GM08714 (cell line): ENCODE results near the gene LYVE1.

Source experiments
- H3K4me3 ChIP-seq: fragments of 200-500 bp; sonication (Bioruptor generic); 2 replicates; pipeline ENCODE4 v1.5.1; 2014; ENCODE audit warnings: mild to moderate bottlenecking, low read length, inconsistent platforms
- ZNF274 ChIP-seq: IDR thresholded peaks from 2 replicates; pipeline ENCODE4 v1.6.1; 2012; ENCODE audit warnings: mild to moderate bottlenecking, low read depth, low read length

LYVE1 gene, protein sequence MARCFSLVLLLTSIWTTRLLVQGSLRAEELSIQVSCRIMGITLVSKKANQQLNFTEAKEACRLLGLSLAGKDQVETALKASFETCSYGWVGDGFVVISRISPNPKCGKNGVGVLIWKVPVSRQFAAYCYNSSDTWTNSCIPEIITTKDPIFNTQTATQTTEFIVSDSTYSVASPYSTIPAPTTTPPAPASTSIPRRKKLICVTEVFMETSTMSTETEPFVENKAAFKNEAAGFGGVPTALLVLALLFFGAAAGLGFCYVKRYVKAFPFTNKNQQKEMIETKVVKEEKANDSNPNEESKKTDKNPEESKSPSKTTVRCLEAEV

DNA sequence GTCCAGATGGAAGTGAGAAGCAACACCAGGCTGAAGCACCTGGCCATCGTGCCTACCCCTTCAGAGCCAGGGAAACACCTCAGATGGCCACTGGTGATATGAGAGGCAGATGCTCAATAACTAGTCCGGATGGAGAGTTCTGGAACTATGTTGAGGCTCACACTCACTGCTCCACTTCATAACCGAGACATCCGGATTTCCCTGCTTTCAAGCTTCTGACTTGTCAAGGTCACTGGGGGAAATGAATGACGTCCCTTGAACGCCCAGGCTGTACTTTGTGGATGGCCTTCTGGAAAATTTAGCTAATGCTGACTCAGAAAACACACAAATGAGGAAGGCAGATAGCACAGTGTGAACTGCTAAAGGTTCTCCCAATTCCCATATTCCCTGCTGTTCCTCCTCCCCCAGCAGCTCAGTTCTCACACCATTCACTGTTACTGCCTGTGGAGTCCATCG is at the start of gene LYVE1:
Gene LYVE1, minus strand, starts transcription at position 180 of the 456 bp plus-strand sequence. Its CDS starts 133 bp downstream, at position 47.
- no peak for TF ChIP-seq ZNF274
- H3K4me3 ChIP-seq = no peak within 1 kb of the TSS

DNA sequence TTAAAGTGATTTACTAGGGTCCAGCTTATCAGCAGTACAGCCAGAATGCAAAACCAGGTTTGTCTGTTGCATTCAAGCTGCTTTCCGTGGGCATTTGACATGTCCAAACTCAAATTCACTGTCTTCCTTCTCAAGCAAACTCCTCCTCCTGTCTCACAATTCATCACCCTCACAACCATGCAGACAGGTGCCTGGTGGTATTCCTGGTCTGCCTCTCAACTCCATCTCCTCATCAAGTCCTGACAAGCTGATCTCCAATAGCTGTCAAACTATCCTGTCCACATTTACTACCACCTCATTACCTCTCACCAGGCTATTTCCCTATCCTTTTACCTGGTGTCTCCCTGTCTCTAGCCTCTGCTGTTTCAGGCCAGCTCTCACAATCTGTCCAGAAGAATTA is 49.1 kb upstream of the LYVE1 start:
- H3K4me3 ChIP-seq = no peak overlapping the region
- no peak for TF ChIP-seq ZNF274

DNA sequence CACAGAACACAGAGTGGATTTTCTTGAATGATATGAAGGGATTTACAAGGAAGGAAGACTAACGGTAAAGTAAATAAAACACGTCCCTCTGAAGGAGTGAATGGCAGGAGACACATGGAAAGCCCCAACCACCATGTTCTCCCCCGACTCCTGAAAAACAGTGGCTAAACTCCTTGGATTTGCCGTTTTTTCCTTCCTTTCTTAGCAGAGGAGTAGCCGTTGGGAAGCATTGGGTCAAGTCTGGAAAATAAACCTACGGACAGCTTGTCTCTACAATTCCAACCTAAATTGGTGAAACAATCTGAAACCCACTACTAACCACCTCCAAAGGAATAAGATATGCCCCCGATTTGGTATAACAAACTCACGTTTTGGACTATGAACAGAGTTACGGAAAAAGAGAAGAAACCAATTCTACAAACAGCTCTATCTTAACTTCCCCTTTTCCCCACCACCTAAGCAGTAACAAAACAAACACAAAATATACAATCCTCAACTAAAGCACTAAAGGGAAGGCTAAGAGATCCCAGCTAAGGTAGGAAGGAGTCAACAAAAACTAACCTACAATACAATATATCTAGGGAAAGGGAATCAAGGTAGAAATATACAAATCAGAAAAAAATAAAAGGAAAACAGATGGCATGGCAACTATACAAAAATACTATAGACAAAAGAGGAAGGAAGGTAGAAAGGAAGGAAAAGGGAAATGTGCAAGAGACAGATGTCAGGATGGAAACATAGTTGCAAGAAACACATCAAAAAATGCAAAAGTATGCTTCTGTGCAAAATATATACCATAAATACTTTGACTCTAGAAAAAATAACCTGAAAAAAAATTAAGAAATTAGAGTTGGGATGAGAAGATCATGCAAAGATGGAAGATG is 43.8 kb upstream of the LYVE1 start:
- TF ChIP-seq ZNF274 = no peak
- H3K4me3 ChIP-seq = no peak overlapping the region

DNA sequence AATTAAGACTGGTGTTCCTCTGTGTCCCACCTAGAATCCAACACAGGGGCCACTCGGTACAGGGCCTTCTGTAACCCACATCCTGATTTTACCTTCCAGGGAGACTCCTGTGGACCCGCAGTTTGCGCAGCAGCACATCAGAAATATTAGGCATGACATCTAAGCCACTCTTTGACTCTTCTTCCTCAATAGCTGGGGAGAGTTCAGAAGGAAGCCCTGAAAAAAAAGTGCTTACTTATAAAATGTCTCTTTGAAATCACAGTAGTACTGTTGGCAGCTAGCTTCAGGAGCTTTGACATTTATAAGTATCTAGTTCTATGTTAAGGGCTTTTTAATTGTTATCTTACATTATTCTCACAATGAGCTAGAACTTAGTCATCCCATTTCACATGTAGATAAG is 41.2 kb upstream of the LYVE1 start:
- TF ChIP-seq ZNF274 = no peak
- H3K4me3 ChIP-seq = no peak overlapping the region

DNA sequence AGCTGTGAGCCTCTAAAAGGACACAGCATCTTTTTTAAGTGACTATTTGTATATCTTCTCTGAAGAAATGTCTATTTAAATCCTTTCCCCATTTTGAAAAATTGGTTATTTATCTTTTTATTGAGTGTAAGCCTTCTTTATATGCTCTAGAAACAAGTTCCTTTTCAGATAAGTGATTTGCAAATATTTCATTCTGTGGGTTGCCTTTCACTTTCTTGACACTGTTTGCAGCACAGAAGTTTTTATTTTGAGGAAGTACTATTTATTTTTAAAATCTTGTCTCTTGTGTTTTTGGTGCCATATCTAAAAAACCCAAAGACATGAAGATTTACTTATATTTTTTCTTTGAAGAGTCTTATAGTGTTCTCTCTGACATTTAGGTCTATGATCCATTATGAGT is 40.1 kb upstream of the LYVE1 start:
- TF ChIP-seq ZNF274 = no peak
- no peak overlapping the region for H3K4me3 ChIP-seq

DNA sequence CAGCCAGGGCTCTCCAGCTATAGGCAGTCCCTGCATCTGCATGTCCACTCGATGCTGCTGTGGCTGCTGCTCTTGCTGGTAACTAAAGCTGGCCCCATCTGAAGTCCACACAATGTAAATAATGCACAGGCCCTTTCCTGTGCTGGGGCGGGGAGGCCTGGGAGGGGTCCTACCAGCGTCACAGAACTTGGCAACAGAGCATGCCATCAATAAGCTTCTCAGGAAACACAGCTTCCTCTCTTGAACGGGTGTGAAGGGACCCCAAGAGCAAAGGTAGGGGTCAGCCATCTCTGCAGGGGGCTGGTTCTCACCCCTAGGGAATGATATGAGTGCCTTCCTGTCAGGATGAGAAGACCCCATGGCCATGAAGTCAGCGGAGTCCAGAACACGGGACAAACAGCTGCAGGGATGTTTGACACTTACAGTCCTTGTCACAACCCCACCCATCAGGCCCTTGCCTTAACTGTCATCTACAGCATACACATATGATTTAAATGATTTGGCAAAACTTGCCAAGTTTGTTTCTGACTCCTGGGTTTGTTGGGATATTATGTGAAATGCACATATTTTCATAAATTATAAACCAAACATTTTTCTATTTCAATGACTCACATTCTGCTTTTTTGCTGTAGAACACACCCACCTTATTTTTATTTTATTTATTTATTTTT is 39.1 kb upstream of the LYVE1 start:
- no peak for TF ChIP-seq ZNF274
- H3K4me3 ChIP-seq = no peak overlapping the region

DNA sequence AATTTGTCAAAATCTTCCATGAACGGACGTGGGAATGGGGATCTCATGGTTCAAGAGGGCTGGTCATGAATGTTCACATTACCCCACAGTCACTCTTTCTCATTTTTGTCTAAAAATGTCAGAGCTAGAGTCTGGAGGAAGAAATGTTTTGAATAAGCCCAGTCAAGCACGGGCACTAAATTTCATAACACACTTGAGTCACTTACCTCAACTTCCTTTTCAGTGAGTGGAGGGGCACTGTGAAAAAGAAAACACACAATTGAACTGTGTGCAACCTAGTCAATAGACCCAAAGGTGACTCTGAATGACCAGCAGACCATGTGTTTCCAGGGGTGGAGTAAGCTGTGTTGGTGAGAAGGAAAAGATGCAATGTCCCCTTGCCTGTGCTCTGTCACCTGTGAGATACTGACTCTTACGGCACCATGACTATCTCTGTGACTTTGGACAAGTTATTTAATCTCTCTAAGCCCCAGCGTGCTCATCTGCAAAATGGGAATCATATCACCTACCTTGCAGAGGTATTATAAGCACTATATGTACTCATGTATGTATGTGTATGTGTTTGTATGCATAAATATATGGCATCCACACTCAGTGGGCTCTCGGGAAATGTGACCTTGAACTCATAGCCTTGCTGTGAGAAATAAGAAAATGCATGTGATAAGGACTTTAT is 38.2 kb upstream of the LYVE1 start:
- no peak overlapping the region for H3K4me3 ChIP-seq
- TF ChIP-seq ZNF274 = no peak

DNA sequence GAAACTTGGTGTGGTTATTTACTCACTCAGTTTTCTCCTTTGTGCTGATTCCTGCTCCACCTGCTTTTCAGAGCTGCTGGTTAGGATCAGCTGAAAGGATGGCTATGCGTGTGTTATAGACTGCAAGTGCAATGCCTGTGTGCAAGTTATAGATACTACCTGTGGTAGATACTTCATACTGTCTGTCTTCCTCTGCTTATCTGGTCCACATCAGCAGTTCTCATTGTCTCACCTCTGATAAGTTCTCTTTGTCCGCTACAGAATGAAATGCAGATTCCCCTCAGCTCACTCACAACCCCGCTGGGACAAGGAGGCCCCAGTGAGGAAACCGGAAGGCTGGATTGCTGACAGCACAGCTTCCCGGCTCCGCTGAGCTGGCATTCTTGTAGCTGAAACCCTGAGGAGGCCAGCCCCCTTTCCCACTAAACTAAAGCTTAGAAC is 37.5 kb upstream of the LYVE1 start:
- no peak for TF ChIP-seq ZNF274

DNA sequence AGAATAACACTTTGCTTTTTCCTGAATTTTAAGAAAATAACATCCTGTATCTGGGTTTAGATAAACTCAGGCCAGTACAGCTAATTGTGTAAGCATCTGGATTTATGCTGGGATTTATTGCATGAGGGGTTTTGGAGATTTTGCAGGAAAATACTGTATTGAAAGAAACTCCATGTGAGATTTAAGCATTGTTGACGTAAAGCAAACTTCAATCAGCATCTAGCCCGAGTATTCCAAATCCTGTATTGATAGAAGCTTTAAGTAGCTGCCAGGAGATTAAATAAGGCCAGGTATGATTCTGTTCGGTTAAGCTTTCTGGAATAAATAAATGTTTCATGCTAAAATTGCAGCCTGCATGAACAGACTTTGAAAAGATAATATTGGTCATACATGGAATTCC is 36.3 kb upstream of the LYVE1 start:
- H3K4me3 ChIP-seq = no peak overlapping the region
- no peak for TF ChIP-seq ZNF274

More for the DNA sequence above, 37.5 kb upstream of the LYVE1 start:
- H3K4me3 ChIP-seq = no peak overlapping the region

DNA sequence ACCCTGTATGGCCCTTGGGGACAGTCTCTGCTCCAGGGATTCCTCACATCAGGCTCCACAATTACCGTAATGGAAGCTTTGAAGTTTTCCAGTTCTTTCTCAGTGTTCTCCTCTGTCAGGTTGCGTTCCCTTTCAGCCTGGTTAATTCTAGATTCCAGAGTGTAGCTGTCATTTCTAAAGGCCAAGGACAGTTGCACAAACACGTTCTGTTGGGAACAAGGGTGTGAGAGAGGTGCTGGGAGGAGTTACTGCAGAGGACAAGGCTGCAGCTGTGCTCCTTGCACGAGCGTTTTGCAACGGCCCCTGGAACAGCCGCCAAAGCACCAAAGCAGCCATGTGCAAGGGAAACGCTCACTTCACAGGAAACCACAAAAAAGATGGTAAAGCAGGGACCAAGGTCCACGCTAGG is 35.9 kb upstream of the LYVE1 start:
- no peak overlapping the region for H3K4me3 ChIP-seq
- no peak for TF ChIP-seq ZNF274

DNA sequence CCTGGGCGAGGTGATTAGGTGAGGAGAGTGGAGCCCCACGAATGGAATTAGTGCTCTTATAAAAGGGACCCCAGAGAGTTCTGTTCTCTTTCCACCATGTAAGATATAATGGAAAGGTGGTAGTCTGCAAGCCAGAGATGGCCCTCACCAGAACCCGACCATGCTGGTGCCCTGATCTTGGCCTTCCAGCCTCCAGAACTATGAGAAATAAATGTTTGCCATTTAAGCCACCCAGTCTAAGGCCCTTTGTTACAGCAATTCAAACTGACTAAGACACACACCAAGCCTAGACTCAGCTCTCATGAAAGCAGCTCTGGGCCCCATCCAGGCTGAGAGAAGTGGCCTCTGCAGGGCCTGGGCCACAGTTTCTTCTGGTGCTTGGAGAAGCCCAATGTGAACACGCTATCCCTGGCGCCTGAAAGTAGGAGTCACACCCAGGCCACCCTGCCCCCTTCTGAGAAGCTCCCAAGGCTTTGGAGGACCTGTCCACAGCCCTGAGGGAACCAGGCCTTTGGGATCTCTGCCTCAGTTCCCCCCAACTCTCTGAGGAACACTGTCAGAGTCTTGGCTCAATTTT is 35.3 kb upstream of the LYVE1 start:
- no peak for TF ChIP-seq ZNF274
- H3K4me3 ChIP-seq = no peak overlapping the region

DNA sequence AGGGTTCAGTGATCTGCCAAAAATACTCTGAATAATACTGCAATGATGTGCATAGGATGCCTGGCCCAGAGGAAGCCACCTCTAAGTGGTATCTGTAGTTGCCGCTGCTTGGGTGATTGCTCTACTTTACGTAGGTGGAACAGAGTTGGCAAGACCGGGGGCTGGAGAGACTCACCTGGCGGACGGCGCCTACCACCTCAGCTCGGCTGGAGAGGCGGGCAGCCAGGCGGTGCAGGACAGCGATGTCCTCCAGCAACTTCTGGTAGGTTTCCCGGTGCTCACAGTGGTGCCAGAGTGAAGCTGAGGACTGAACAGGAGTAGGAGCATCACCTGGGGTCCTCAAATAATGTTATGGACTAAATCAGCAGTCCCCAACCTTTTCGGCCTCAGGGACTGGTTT is 34.5 kb upstream of the LYVE1 start:
- no peak for TF ChIP-seq ZNF274
- no peak overlapping the region for H3K4me3 ChIP-seq

DNA sequence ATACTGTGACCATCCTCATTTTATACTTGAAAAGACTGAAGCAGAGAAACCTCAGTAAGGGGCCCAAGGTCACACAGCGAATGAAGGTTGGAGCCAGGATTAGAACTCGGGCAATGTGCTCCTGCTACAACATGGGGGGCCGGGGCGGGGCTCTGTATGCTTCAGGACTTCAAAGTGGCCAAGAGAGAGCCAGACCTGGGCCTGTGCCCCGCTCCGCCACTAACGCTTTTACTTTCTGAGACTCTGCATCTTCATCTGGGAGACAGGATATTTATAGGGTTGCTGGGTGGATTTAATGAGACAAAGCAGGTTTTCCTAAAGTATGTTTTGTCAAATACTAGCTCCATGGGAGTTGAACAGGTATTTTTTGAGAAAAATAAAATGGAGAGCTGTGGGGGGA is 33.9 kb upstream of the LYVE1 start:
- no peak overlapping the region for H3K4me3 ChIP-seq

DNA sequence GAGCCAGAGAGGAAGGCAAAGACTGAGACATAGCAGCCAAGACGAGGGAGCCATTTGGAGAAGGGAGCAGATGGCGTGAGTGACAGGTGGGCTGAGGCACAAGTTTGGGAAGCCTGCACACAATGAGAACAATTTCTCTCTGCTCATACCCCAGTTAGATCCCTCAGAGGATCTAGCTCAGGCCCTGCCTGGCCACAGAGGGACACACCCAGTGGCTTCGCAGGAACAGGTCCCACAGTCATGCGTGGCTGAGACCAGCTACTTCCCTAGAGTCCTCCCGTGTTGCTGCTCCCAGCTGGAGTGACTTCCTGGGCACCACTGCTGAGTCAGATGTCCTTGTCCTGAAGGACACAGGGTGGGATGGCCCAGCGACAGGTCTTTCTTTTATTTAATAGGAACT is 33.4 kb upstream of the LYVE1 start:
- H3K4me3 ChIP-seq = no peak overlapping the region
- no peak for TF ChIP-seq ZNF274

More for the DNA sequence above, 33.9 kb upstream of the LYVE1 start:
- TF ChIP-seq ZNF274 = no peak
